Gastroesophageal sphincter (tissue), 3 donors: Measurements from ENCODE around the gene FAM240A.

Source experiments
- EP300 ChIP-seq: sonication (generic); formaldehyde crosslinking; IDR thresholded peaks from one replicate; pipeline ENCODE4 v1.6.1; 2017; ENCODE audit warnings: antibody characterized with exemption, mild to moderate bottlenecking
- TF ChIP-seq, protein P1 (sequence below), 4 experiments: fragments of 200-600 bp in 2 of 4; fragments of 450-650 bp in 2 of 4; sonication (generic) in 1 of 4; IDR thresholded peaks; one replicate each; pipeline ENCODE4 v1.5.1; 2017 to 2019; ENCODE audit warnings: antibody characterized with exemption in 4 of 4, mild to moderate bottlenecking in 2 of 4, moderate library complexity in 2 of 4

DNA sequence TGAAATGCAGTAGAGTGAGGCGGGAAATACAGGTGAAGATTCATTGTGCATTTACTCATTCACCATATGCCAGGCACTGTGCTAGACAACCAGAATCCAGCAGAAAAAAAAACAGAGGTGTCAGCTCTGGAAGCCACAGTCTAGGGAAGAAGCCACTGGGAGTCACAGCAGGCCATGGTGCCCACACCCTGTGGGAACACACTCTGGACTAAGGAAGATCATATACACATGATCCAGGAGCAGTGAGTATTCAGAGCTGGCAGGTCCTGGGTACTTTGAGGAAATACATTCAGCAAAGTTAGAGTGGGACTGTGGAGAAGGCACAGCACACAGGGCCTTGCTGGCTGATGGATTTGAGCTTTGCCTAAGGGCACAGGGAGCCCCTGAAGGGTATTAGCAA, 14.8 kb downstream of the FAM240A start:
- TF ChIP-seq, protein P1, sequence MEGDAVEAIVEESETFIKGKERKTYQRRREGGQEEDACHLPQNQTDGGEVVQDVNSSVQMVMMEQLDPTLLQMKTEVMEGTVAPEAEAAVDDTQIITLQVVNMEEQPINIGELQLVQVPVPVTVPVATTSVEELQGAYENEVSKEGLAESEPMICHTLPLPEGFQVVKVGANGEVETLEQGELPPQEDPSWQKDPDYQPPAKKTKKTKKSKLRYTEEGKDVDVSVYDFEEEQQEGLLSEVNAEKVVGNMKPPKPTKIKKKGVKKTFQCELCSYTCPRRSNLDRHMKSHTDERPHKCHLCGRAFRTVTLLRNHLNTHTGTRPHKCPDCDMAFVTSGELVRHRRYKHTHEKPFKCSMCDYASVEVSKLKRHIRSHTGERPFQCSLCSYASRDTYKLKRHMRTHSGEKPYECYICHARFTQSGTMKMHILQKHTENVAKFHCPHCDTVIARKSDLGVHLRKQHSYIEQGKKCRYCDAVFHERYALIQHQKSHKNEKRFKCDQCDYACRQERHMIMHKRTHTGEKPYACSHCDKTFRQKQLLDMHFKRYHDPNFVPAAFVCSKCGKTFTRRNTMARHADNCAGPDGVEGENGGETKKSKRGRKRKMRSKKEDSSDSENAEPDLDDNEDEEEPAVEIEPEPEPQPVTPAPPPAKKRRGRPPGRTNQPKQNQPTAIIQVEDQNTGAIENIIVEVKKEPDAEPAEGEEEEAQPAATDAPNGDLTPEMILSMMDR (IDR thresholded peaks at IDR 0.05) = no peak
- no peak for TF ChIP-seq EP300
